Measurements from ENCODE around the gene THRB.

Gene THRB

GRCh38 chr3:24299806-24300626 is 194.6 kb downstream of the THRB start:
- no peak for DNase-seq

GRCh38 chr3:24299246-24299805 is 195.3 kb downstream of the THRB start:
- DNase-seq = no peak

DNA sequence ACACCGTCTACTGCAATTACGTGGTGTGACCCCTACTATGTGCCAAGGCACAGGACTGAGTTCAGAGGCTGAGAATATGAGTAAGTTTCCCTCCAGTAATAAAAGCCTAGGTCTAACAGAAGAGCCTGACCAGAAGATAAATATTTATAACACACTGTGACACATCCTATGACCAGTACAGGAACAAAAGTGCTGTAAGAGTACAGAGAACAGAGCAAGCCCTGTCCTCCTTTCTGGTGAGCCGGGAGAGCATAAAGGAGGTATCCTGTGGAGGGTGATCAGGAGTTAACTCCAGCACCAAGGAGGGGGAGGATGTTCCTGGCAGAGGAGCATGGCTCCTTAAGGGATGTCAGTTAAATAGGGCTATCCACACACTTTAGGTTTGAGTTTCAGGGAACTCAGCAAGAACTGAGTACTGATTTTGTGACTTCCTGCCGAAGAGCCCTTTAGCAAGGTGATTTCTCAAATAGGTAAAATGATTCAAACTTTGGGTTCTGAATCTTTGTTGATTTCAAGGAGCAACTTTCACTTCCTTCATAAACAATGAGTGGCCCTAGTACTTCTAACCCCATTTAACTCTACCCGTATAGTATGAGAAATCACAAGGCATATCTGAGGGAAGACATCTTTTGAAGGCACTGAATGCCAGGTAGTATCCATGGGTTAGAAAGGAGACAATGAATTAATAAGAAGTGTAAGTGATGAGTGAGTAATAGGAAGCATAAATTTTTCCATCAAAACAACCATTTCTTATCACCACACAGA is 198.0 kb downstream of the THRB start:
- no peak for DNase-seq

DNA sequence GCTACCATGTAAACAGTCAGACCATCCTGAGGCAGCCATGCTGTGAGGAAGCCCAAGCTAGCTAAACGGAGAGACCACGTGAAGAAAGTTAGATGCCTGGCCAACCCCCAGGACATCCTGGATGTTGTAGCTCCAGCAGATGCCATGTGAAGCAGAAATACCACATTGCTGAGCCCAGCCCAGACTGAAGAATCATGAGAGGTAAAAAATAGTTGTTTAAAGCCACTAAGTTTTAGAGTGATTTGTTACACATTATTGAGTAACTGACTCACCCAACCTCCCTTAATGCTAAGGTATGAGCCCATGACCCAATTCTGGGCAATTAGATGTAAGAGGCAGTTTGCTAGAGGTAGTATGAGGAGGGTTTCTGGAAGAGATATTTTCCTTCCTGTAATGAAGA is 200.5 kb downstream of the THRB start:
- no peak for DNase-seq

DNA sequence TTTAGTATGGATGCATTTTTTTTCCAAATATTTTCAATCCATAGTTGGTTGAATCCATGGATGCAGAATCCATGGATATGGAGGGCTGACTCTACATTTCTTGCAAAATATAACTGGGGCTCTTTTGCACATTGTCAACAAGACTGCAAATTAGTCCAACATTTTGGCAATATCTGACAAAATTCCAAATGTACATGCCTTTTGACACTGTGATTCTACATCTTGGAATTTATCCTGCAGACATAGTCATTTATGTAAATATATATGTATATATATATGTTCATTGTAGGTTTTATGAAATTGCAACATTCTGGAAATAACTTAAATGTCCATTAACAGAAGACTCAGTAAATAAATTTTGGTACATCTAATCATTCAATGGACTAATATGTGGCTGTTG is 203.0 kb downstream of the THRB start:
- DNase-seq = no peak

GRCh38 chr3:24290596-24290995 is 204.1 kb downstream of the THRB start:
- DNase-seq = no peak

DNA sequence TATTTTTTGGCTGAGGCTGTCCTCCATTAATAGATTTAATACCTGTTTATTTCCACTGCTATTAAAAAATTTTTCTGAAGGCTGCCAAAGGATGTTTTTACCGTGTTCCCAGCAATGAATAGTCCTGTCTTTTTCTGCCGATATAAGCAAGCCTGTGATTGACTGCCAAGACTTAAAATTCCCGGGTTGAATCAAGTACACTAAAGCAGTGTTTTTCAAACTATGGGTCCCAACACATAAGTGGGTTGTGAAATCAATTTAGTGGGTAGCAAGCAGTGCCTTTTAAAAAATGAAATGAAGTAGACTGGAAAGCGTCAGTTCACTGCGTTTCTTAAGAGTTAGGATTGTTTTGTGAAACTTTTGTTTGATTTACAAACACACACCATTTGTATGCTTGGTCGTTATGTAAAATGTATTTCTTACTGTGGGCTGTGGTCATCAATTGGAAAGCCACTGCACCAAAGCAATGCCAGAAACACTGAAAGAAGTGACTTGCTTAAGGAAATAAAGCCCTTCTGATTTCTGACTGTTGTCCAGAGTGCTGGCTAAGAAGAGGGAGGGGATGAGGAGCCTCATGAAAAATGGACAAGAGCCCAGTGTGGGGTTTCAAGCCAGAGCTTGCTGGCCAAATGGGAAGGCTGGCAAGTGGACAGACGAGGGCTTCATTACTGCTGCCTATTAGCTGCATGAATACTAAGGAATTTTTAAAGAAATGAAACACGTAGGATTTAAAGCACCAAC is 206.0 kb downstream of the THRB start:
- no peak for DNase-seq

DNA sequence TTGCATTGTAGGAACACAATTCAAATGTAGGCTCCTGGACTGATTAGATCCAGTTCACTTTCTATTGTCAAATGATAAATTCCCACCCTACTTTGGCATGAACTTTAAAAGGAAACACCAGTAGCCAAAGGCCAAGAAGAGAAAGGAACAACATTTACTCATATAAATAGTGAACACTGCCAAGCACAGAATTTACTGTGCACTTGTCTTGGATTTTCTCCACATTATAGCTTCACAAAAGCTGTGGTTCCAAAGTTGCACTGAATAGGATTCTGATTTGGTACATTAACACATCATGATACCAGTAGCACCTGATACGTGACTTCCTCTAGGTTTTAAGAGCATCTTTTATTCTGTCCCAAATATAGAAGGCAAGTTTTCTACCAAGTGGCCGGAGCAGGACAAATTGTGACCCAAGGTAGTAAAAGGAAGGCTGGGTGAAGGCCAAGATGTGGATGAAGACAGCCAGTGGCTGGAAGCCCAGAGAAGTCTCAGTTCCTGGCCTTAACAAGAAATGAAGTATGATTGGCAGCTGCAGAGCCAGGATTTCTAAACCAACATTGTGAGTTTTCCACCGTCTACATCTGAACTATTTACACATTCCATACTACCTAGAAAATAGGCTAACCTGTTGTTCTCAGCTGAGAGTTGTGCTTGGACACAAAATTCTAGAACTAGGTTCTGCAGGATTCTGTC is 206.7 kb downstream of the THRB start:
- DNase-seq = no peak

DNA sequence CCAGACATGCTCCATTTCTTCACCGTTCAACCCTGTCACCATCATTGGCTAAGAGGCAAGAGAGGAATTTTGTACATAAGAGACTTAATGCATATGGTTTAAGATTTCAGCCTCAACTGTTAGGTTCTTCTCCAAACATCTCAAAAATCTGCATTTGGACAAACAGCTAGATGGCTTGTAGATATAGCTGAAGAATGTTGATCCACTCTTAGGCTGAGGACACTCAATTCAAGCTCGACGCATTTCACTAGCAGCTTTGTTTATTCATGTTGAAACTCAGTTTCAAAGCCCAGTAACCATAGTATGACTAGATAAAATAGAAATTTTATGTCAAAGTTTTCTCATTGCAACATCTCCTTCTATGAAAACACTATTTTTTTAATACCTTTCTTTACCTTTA is 208.2 kb downstream of the THRB start:
- DNase-seq = no peak

- no peak for DNase-seq
These were observed 216.1 kb downstream of the THRB start for GRCh38 chr3:24278543-24278942.

GRCh38 chr3:24273491-24273890 is 221.2 kb downstream of the THRB start:
- DNase-seq = no peak

DNA sequence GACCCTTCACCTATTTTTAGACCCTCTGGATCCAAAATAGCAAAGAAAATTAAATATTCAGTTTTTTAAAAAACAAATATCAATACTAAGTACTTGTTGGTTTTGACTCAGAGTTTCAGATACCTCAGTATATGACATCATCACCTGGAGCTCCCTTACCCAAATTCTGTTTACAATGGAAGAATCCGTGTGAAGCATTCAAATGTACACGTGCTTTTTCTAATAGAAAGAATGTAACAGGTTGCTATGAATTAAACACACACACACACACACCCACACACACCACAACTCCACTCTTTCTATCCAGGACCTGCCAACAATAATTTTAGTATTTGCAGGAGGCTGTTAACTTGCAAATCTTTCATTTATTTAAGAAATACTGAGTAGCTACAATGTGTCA is 221.8 kb downstream of the THRB start:
- DNase-seq = no peak

DNA sequence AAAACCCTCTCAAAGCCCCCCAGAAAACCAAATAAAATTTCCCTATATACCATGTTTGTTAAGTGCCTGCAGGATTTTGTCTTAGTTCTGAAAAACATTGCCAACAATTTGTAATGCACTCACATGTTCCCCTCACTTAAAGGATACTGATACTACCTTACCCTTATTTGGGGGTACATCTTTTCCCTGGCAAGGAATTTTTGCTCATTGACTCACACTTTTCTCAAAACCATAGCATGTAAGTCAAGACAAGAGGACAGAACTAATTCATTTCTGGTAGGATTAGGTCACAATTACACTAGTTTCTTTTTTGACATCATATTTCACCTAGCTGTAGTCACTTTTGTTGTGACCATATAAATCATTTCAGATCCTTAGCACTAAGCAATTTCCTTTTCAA is 222.2 kb downstream of the THRB start:
- no peak for DNase-seq

DNA sequence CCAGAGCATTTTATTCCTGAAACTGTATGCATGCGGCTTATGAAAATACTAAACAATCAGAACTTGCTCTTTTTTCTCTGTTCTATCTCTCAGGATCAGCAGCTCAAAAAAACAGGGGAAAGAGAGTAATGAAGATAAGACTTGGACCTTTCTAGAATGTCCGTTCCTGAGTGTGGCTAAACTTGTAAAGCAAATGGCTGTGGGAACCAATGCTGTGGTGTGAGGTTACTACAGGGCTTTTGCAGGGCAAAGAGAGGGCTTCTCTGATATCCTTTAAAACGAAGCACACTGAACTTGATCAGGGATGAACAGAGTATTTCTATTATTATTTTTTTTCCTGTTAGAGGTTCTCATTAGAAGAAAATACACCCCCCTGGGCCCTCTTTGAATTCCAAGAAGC is 223.4 kb downstream of the THRB start:
- DNase-seq = no peak

GRCh38 chr3:24270744-24271143 is 223.9 kb downstream of the THRB start:
- DNase-seq = no peak

- no peak for DNase-seq
These were observed 224.4 kb downstream of the THRB start for GRCh38 chr3:24270204-24270691.

DNA sequence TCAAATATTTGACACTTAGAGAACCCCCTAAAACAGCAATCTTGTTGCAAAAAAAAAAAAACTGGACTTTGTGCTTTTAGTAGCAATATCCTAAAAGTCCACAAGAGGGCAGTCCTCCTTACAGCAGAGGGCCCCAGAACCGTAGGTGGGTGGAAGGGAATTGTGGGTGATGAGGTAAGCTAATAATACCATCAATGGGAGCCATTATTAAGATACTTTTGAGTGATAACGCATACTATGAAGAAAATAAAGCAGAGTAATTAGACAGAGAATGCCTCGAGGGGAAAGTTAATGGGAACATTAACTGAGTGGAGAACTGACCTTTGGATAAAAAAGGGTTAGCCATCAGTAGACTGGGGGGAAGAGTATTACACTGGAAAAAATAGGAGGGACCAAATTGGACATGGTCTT is 229.9 kb downstream of the THRB start:
- no peak for DNase-seq

- DNase-seq = no peak
These were observed 230.6 kb downstream of the THRB start for GRCh38 chr3:24264011-24264410.

DNA sequence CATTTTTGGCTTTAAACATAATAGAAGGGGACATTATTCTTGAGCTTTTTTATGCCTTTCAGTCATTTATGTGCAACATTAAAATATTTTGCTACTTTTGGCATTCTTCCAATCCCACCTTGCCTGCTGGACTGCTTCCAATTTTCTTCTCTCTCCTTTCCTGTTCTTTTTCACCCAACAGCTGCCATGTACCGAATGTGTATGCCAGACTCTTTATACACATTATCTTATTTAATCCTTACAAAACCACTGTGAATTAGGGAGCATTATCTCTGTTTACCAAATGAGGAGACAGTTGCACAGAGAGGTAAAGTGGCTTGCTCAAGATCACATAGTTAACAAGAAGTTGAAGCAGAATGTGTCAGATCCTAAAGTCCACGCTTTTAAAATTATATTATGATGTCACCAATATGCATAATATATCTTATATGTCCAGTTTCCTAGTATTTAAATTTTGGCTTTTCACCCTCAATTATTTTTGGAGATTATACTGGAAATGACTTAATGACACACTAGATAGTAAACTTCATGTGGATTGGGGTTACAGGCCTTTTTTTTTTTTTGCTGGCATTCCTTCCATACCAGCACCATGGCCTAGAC is 231.5 kb downstream of the THRB start:
- no peak for DNase-seq

DNA sequence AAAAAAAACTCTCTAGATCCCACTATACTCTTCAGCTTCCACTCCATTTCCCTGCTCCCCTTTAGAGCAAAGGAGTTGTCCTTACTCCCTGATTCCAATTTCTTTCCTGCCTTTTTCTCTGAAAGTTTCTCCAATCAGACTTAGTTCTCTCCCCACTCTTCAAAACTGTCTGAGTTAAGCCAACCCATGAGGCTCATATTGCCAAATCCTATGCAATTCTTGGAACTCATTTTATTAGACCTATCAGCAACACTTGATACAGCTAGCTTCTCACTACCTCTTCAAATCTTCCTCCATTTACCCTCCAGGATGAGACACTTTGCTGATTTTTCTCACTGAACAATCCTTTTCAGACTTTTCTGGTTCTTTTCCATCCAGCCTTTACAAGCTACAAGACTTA is 233.1 kb downstream of the THRB start:
- no peak for DNase-seq

- DNase-seq = no peak
These were observed 234.6 kb downstream of the THRB start for GRCh38 chr3:24259901-24260512.

Data from stimulated activated CD4-positive, alpha-beta T cell treated with anti-CD3 and anti-CD28 coated beads, Interleukin-12 subunit alpha, Interleukin-12 subunit beta, amount 100 ng/mL, for 4 hours (primary cell).